ENCODE measurements around the gene CCDC93.

Gene CCDC93

GRCh38 chr2:117888897-117889296 is 125.0 kb downstream of the CCDC93 start:
- no peak for DNase-seq (ENCODE audit: low spot score)

GRCh38 chr2:117885308-117885707 is 128.6 kb downstream of the CCDC93 start:
- DNase-seq (ENCODE audit: low spot score), result no peak

- DNase-seq (ENCODE audit: low spot score), result no peak
Observed at GRCh38 chr2:117879003-117879402, 134.9 kb downstream of the CCDC93 start.

GRCh38 chr2:117875786-117876185 is 138.1 kb downstream of the CCDC93 start:
- DNase-seq (ENCODE audit: low spot score), result no peak
